ENCODE data around the gene FHDC1.

DNA sequence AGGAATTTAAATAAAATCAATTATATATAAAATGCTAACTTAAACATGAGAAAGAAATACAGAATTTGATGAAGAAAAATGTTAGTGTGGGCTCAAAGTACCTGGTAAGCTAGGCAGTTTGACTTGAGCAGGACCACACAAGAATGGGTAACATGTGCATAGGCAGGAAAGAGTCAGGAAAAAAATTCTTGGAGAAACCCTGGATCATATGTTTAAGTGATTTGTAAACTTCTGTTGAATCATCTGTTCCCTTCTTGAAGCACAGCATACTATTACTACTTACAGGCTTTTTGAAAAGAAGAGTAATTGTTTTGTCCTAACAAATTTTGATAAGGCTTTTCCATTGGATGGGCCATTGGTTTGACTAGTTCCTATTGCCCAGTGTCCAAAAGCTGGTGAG, 37.5 kb upstream of the FHDC1 start:
- TF ChIP-seq, protein P1, sequence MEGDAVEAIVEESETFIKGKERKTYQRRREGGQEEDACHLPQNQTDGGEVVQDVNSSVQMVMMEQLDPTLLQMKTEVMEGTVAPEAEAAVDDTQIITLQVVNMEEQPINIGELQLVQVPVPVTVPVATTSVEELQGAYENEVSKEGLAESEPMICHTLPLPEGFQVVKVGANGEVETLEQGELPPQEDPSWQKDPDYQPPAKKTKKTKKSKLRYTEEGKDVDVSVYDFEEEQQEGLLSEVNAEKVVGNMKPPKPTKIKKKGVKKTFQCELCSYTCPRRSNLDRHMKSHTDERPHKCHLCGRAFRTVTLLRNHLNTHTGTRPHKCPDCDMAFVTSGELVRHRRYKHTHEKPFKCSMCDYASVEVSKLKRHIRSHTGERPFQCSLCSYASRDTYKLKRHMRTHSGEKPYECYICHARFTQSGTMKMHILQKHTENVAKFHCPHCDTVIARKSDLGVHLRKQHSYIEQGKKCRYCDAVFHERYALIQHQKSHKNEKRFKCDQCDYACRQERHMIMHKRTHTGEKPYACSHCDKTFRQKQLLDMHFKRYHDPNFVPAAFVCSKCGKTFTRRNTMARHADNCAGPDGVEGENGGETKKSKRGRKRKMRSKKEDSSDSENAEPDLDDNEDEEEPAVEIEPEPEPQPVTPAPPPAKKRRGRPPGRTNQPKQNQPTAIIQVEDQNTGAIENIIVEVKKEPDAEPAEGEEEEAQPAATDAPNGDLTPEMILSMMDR (IDR thresholded peaks at IDR 0.05 in 8 of 11, conservative IDR thresholded peaks at IDR 0.05 in 3 of 11) = no peak
- TF ChIP-seq POLR2A (IDR thresholded peaks at IDR 0.05) (no peak), POLR2AphosphoS5 (IDR thresholded peaks at IDR 0.05) (no peak)
